ENCODE measurements around the gene MORN2.

Gene MORN2

GRCh38 chr2:38889575-38889974, 13.8 kb downstream of the MORN2 start, which contains the start of gene ARHGEF33:
TSS of gene ARHGEF33 (plus strand) at chr2:38889875. CDS start at chr2:38919448, 29,573 bp downstream.
- no peak for DNase-seq (ENCODE audit: low read depth)

GRCh38 chr2:38892819-38893218, 17.0 kb downstream of the MORN2 start:
- no peak for DNase-seq (ENCODE audit: low read depth)

DNA sequence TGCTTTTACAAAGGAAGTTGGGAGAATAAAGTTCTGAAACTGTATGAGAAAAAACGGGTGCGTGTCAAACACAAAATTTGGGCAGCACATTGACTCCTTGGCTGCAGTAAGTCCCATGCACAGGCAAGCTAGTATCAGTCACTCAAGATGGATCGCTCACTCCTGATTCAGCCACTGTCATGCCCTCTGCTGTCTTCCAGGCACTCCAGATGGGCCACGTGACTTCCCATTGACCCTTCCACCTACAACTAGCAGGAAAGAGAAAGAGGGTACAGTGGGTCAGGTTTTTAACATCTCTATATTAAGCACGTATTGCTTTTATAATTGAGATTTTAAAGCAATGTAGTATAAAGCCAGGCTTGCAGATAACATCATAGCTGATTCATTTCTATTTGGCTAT, 22.5 kb downstream of the MORN2 start:
- DNase-seq (ENCODE audit: low read depth): no peak

- DNase-seq (ENCODE audit: low read depth): no peak
These were observed 24.9 kb downstream of the MORN2 start for GRCh38 chr2:38900726-38901125.

- no peak for DNase-seq (ENCODE audit: low read depth)
These were observed 29.5 kb downstream of the MORN2 start for GRCh38 chr2:38905251-38905650.

GRCh38 chr2:38907242-38907641, 31.5 kb downstream of the MORN2 start:
- DNase-seq (ENCODE audit: low read depth): no peak

DNA sequence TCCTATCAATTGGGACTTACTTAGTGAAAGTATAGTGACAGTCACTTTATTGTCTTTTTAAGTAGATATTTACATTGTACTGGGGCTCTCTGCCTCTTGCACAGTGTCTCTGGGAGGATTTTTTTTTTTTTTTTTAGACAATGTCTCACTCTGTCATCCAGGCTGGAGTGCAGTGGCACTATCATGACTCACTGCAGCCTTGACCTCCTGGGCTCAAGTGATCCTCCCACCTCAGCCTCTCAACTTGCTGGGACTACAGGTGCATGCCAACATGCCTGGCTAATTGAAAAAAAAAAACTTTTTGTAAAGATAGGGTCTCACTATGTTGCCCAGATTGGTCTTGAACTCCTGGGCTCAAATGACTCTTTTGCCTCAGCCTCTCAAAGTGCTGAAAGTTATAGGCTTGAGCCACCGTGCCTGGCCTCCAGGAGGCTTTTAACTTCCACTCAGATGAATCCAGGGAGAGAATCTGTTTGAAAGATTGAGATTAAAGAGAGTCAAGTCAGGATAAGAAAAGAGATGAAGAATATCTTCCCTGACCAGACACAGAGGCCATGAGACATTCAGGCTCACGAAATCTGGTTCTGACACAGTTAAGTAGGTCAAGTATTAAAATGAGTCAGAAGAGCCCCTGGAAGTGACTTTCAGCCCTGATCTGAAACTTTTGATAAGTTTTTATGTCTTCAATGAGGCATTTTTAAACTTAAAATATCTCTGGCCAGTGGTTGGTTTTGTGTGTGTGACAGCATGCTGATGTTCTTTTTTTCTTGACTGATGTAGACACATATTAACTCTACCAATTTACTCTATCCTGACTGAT, 32.2 kb downstream of the MORN2 start:
- peak; percentile 5 for DNase-seq (ENCODE audit: low read depth)

GRCh38 chr2:38909872-38910271, 34.1 kb downstream of the MORN2 start:
- DNase-seq (ENCODE audit: low read depth): no peak

GRCh38 chr2:38911191-38911590, 35.4 kb downstream of the MORN2 start:
- DNase-seq (ENCODE audit: low read depth): no peak

DNA sequence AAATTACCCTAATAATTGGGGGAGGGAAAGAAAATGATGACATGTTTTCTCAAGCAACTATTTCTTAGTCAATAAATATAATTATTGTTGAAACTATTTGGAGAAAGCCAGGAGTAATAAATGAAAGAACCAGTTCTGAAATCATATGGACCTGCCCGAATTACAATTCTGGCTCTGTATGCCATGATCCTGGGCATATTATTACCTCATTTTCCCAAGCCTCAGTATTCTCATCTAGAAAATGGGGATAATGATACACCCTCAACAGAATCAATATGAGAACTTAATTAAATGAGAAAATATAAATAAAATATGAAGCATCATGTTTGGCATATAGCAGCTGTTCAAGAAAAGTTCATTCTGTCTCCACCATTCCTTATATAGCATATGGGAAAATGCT, 36.8 kb downstream of the MORN2 start:
- no peak for DNase-seq (ENCODE audit: low read depth)

- DNase-seq (ENCODE audit: low read depth): no peak
These were observed 46.6 kb downstream of the MORN2 start for GRCh38 chr2:38922389-38922788.

GRCh38 chr2:38922902-38923301, 47.1 kb downstream of the MORN2 start:
- DNase-seq (ENCODE audit: low read depth): no peak

GRCh38 chr2:38925982-38926381, 50.2 kb downstream of the MORN2 start:
- no peak for DNase-seq (ENCODE audit: low read depth)

GRCh38 chr2:38930600-38930999, 54.8 kb downstream of the MORN2 start:
- DNase-seq (ENCODE audit: low read depth): no peak

Measured in EH (cell line).